Endodermal cell (in vitro differentiated cells): Measurements from ENCODE around the gene GMNN. TPM values are rescaled to one million over a fixed set of nuclear protein-coding genes. Genes with fewer than 3 reads are reported as not detected.

Source experiments
- DNase-seq: peaks from one replicate; pipeline ENCODE4 v3.0.0-alpha.2; 2017
- H3K27ac ChIP-seq: 2 replicates; pipeline ENCODE4 v1.5.1; 2013; ENCODE audit warnings: mild to moderate bottlenecking, low read depth, low read length, moderate library complexity
- H3K27me3 ChIP-seq: 2 replicates; pipeline ENCODE4 v1.6.1; 2013; ENCODE audit warnings: mild to moderate bottlenecking, low read length, moderate library complexity; ENCODE audit not compliant: insufficient read depth, control insufficient read depth, poor library complexity, severe bottlenecking
- H3K36me3 ChIP-seq: 2 replicates; pipeline ENCODE4 v1.7.0; 2013; ENCODE audit warnings: mild to moderate bottlenecking, low read length, moderate library complexity; ENCODE audit not compliant: control insufficient read depth, insufficient read depth
- H3K4me1 ChIP-seq: one replicate; pipeline ENCODE4 v1.7.0; 2013; ENCODE audit warnings: low read length; ENCODE audit not compliant: control insufficient read depth, insufficient read depth
- H3K4me3 ChIP-seq: 2 replicates; pipeline ENCODE4 v1.5.1; 2013; ENCODE audit warnings: mild to moderate bottlenecking, low read length, moderate library complexity
- H3K9ac ChIP-seq: 2 replicates; pipeline ENCODE4 v1.6.1; 2013; ENCODE audit warnings: mild to moderate bottlenecking, low read length, moderate library complexity; ENCODE audit not compliant: poor library complexity, severe bottlenecking; ENCODE audit errors: extremely low read depth
- H3K9me3 ChIP-seq: 2 replicates; pipeline ENCODE4 v1.6.1; 2013; ENCODE audit warnings: mild to moderate bottlenecking, low read length, moderate library complexity; ENCODE audit not compliant: control insufficient read depth
- H3K27ac Mint-ChIP-seq: 2 replicates; pipeline ENCODE4 v1.8.0; 2020; ENCODE audit warnings: mixed read lengths
- H3K27me3 Mint-ChIP-seq: 2 replicates; pipeline ENCODE4 v1.8.0; 2021; ENCODE audit warnings: mild to moderate bottlenecking, mixed read lengths; ENCODE audit not compliant: insufficient read depth
- H3K36me3 Mint-ChIP-seq: 2 replicates; pipeline ENCODE4 v1.8.0; 2020; ENCODE audit warnings: low read depth, mixed read lengths
- H3K4me1 Mint-ChIP-seq: 2 replicates; pipeline ENCODE4 v1.8.0; 2020; ENCODE audit warnings: mixed read lengths
- H3K4me3 Mint-ChIP-seq: 2 replicates; pipeline ENCODE4 v1.8.0; 2020; ENCODE audit warnings: mild to moderate bottlenecking, moderate library complexity, mixed read lengths
- H3K9me3 Mint-ChIP-seq: 2 replicates; pipeline ENCODE4 v1.8.0; 2020; ENCODE audit warnings: mild to moderate bottlenecking, mixed read lengths
- WGBS, 2 experiments: methylation state at CpG; one replicate each; pipeline versions ENCODE4 v1.1.5 to v1.1.7; 2013; ENCODE audit warnings: missing lambda C conversion rate in 2 of 2, mixed read lengths in 1 of 2; ENCODE audit not compliant: insufficient coverage in 1 of 2, insufficient read length in 1 of 2; 5-methylcytosine and 5-hydroxymethylcytosine counted together
- total RNA-seq, 2 donors: library from RNA; stranded (reverse); fragmentation: NEBNext Ultra II Directional in 1 of 2; extraction: Animal tissue kit (Norgen Biotek cat#: 25700) in 1 of 2; gene quantifications; 2 replicates in 1 of 2; 3 replicates in 1 of 2; pipeline ENCODE4 v1.2.1, GENCODE V29; 2021
- TF ChIP-seq, protein P1 (sequence below): fragments of 200-600 bp; sonication (generic); conservative IDR thresholded peaks from 2 replicates; pipeline ENCODE4 v1.5.0; 2021; ENCODE audit warnings: antibody characterized with exemption, mild to moderate bottlenecking

GMNN gene
- total RNA-seq, 2 donors from 2014 or later = 64.9 to 79.7 TPM

DNA sequence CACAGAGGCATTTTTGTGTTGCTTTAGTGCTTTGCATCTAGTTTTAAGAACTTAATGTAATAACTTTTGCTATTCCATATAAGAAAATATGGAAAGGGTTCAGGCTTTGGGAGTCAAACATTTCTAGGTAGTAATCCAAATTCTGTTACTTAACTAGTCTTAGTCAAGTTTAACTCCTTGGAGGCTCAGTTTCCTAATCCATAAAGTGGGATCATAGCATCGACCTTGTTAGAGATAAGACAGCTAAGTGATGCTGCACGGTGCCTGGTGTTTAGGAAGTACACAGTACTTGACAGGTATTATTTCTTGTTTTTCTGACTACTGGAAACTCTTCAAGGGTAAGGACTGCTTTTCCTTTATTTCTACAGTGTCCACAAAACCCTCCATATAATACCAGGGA, 48.4 kb downstream of the GMNN start:
- Histone ChIP-seq H3K36me3 (no peaks in the 10 kb centered on the region), H3K9ac (no peak overlapping the region), H3K4me3 (no peak overlapping the region), H3K9me3 (no peaks in the 10 kb centered on the region), H3K27ac (no peak overlapping the region), H3K4me1 (no peaks in the 10 kb centered on the region), H3K27me3 (no peaks in the 10 kb centered on the region)
- TF ChIP-seq, protein P1, sequence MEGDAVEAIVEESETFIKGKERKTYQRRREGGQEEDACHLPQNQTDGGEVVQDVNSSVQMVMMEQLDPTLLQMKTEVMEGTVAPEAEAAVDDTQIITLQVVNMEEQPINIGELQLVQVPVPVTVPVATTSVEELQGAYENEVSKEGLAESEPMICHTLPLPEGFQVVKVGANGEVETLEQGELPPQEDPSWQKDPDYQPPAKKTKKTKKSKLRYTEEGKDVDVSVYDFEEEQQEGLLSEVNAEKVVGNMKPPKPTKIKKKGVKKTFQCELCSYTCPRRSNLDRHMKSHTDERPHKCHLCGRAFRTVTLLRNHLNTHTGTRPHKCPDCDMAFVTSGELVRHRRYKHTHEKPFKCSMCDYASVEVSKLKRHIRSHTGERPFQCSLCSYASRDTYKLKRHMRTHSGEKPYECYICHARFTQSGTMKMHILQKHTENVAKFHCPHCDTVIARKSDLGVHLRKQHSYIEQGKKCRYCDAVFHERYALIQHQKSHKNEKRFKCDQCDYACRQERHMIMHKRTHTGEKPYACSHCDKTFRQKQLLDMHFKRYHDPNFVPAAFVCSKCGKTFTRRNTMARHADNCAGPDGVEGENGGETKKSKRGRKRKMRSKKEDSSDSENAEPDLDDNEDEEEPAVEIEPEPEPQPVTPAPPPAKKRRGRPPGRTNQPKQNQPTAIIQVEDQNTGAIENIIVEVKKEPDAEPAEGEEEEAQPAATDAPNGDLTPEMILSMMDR = no peak
- Mint-ChIP-seq H3K4me1 (no peaks in the 10 kb centered on the region), H3K27me3 (no peaks in the 10 kb centered on the region), H3K27ac (no peak overlapping the region), H3K36me3 (no peaks in the 10 kb centered on the region), H3K9me3 (no peaks in the 10 kb centered on the region), H3K4me3 (no peak overlapping the region)
- DNase-seq = no peak
- 94 to 100% methylated on average over 1 to 2 of the region's 2 CpGs for WGBS, 2 experiments

GRCh38 chr6:24824142-24824938, 49.6 kb downstream of the GMNN start:
- DNase-seq = no peak
- no peaks in the 10 kb centered on the region for H3K4me1 ChIP-seq
- Mint-ChIP-seq H3K4me1 (no peaks in the 10 kb centered on the region), H3K4me3 (no peak overlapping the region), H3K27ac (no peak overlapping the region), H3K36me3 (no peaks in the 10 kb centered on the region), H3K27me3 (no peaks in the 10 kb centered on the region), H3K9me3 (no peaks in the 10 kb centered on the region)
- no peak overlapping the region for H3K9ac ChIP-seq
- no peaks in the 10 kb centered on the region for H3K9me3 ChIP-seq
- H3K27ac ChIP-seq = no peak overlapping the region
- TF ChIP-seq, protein P1 = no peak
- 96 to 99% methylated on average over 5 of the region's 6 CpGs for WGBS, 2 experiments
- H3K27me3 ChIP-seq = no peaks in the 10 kb centered on the region
- H3K36me3 ChIP-seq = no peaks in the 10 kb centered on the region
- no peak overlapping the region for H3K4me3 ChIP-seq

- H3K4me3 Mint-ChIP-seq = no peak overlapping the region
- H3K27me3 Mint-ChIP-seq = no peaks in the 10 kb centered on the region
- DNase-seq = no peak
- Histone ChIP-seq H3K4me1 (no peaks in the 10 kb centered on the region), H3K27ac (no peak overlapping the region), H3K36me3 (no peaks in the 10 kb centered on the region), H3K9ac (no peak overlapping the region), H3K9me3 (no peaks in the 10 kb centered on the region), H3K27me3 (no peaks in the 10 kb centered on the region), H3K4me3 (no peak overlapping the region)
- H3K27ac Mint-ChIP-seq = no peak overlapping the region
- TF ChIP-seq, protein P1 = no peak
- H3K9me3 Mint-ChIP-seq = no peaks in the 10 kb centered on the region
- 92% methylated on average over 2 of the region's 2 CpGs; no CpG with 5 or more reads in 1 of the 2 experiments for WGBS, 2 experiments
- H3K36me3 Mint-ChIP-seq = no peaks in the 10 kb centered on the region
- H3K4me1 Mint-ChIP-seq = no peaks in the 10 kb centered on the region
Observed at GRCh38 chr6:24825130-24825630, 50.4 kb downstream of the GMNN start.
